Parathyroid adenoma (tissue), 2 donors: Measurements from ENCODE around the gene ST6GALNAC1.

ENCODE experiments used
- H2AFZ ChIP-seq: fragments of 300-600 bp; sonication (generic); one replicate; pipeline ENCODE4 v1.7.0; 2017; ENCODE audit warnings: antibody characterized with exemption, mild to moderate bottlenecking
- H3K27ac ChIP-seq: fragments of 300-600 bp; sonication (generic); one replicate; pipeline ENCODE4 v1.7.0; 2017
- H3K27me3 ChIP-seq: fragments of 300-600 bp; sonication (generic); one replicate; pipeline ENCODE4 v1.7.0; 2017; ENCODE audit warnings: low read length; ENCODE audit not compliant: control insufficient read depth, insufficient read depth
- H3K36me3 ChIP-seq: fragments of 300-600 bp; sonication (generic); one replicate; pipeline ENCODE4 v1.7.0; 2017; ENCODE audit warnings: low read length; ENCODE audit not compliant: control insufficient read depth, insufficient read depth
- H3K4me1 ChIP-seq: fragments of 300-600 bp; sonication (generic); one replicate; pipeline ENCODE4 v1.7.0; 2017; ENCODE audit warnings: control low read depth
- H3K4me2 ChIP-seq: fragments of 300-600 bp; sonication (generic); one replicate; pipeline ENCODE4 v1.7.0; 2017; ENCODE audit warnings: low read length
- H3K4me3 ChIP-seq: fragments of 300-600 bp; sonication (generic); one replicate; pipeline ENCODE4 v1.7.0; 2017; ENCODE audit warnings: low read depth, low read length
- H3K79me2 ChIP-seq: fragments of 300-600 bp; sonication (generic); one replicate; pipeline ENCODE4 v1.7.0; 2017; ENCODE audit warnings: control low read depth
- H3K9ac ChIP-seq: fragments of 300-600 bp; sonication (generic); one replicate; pipeline ENCODE4 v1.7.0; 2017; ENCODE audit warnings: mild to moderate bottlenecking
- H3K9me3 ChIP-seq: fragments of 300-600 bp; sonication (generic); one replicate; pipeline ENCODE4 v1.7.0; 2017; ENCODE audit warnings: low read length; ENCODE audit not compliant: control insufficient read depth
- TF ChIP-seq, protein P1 (sequence below): fragments of 300-600 bp; sonication (generic); IDR thresholded peaks from one replicate; pipeline ENCODE4 v1.7.0; 2017; ENCODE audit warnings: antibody characterized with exemption, mild to moderate bottlenecking
- donor health status: primary hyperparathyroidism.

ST6GALNAC1 gene

DNA sequence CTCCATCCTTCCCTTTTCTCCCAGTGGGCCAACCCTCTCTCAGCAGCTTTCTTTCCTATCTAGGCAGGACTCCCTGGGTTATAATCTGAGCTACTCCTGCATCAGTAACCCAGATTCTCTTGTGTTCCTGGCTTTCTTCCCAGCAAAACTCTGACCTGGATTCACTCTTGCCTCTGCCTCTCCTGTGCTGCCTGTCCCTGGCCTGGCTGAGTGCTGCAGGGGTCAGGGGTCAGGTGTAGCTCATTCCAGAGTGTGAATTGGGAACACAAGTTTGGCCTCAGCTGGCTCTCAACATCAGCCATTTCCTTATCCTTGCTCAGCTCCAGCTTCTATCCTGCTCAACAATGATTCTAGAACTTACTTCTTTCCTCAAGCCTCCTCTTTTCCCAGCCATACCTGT, 55.4 kb downstream of the ST6GALNAC1 start:
- Histone ChIP-seq H3K36me3 (no peaks in the 10 kb centered on the region), H3K4me1 (no peaks in the 10 kb centered on the region), H3K27ac (no peak overlapping the region), H3K4me2 (no peak overlapping the region), H3K27me3 (no peaks in the 10 kb centered on the region), H2AFZ (no peak overlapping the region), H3K9me3 (no peaks in the 10 kb centered on the region), H3K4me3 (no peak overlapping the region), H3K9ac (no peak overlapping the region), H3K79me2 (no peaks in the 10 kb centered on the region)
- TF ChIP-seq, protein P1, sequence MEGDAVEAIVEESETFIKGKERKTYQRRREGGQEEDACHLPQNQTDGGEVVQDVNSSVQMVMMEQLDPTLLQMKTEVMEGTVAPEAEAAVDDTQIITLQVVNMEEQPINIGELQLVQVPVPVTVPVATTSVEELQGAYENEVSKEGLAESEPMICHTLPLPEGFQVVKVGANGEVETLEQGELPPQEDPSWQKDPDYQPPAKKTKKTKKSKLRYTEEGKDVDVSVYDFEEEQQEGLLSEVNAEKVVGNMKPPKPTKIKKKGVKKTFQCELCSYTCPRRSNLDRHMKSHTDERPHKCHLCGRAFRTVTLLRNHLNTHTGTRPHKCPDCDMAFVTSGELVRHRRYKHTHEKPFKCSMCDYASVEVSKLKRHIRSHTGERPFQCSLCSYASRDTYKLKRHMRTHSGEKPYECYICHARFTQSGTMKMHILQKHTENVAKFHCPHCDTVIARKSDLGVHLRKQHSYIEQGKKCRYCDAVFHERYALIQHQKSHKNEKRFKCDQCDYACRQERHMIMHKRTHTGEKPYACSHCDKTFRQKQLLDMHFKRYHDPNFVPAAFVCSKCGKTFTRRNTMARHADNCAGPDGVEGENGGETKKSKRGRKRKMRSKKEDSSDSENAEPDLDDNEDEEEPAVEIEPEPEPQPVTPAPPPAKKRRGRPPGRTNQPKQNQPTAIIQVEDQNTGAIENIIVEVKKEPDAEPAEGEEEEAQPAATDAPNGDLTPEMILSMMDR, result no peak

DNA sequence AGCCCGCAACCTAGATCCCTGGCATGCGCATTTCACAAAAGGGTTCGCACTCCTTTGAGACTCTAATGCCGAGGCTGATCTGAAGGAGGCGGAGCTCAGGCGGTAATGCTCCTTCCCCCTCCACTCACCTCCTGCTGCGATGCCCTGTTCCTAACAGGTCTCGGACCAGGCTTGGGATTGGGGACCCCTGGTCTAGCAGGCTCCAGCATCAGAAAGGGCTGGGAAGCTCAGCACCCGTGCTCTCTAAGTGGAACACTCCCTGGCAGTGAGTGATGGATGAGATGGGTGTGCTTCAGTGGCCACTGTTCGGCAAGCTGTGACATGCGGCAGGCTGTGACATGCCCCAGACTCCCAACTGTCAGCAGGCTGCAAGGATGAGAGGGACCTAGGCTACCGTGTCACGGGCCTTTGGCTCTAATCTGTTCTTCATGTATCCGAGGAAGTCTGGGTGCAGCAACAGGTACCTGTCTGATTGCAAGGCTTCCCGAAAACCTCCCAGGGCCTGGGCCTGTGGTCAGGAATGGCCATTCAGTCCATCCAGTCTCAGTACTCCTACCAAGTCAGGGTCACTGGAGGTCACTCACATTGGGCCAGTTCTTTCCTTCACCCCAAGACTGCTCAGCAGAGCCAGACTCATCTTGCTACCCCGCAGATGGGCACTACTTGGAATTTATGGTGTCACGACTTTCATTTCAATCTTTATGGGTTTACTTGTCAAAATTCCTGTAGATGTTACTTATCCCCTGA, 56.6 kb downstream of the ST6GALNAC1 start:
- no peaks in the 10 kb centered on the region for H3K4me1 ChIP-seq
- no peaks in the 10 kb centered on the region for H3K36me3 ChIP-seq
- no peaks in the 10 kb centered on the region for H3K9me3 ChIP-seq
- H3K9ac ChIP-seq, result no peak overlapping the region
- H2AFZ ChIP-seq, result no peak overlapping the region
- no peaks in the 10 kb centered on the region for H3K27me3 ChIP-seq
- H3K4me3 ChIP-seq, result no peak overlapping the region
- no peak overlapping the region for H3K27ac ChIP-seq
- H3K79me2 ChIP-seq, result no peaks in the 10 kb centered on the region
- no peak overlapping the region for H3K4me2 ChIP-seq
- TF ChIP-seq, protein P1, result no peak

GRCh38 chr17:76585649-76586593, 57.6 kb downstream of the ST6GALNAC1 start, which contains the start of gene ST6GALNAC2:
TSS of gene ST6GALNAC2 (minus strand) at chr17:76585860. CDS start at chr17:76585808, 52 bp downstream.
- Histone ChIP-seq H3K36me3 (no peaks in the 10 kb centered on the region), H3K4me1 (no peaks in the 10 kb centered on the region), H3K4me2 (peak within 1 kb of the TSS; percentile 95), H3K79me2 (no peaks in the 10 kb centered on the region), H3K4me3 (peak within 1 kb of the TSS; percentile 63), H3K9me3 (no peaks in the 10 kb centered on the region), H3K27me3 (no peaks in the 10 kb centered on the region), H3K27ac (no peak within 1 kb of the TSS), H3K9ac (no peak within 1 kb of the TSS), H2AFZ (peak within 1 kb of the TSS; percentile 68)
- TF ChIP-seq, protein P1, result no peak

DNA sequence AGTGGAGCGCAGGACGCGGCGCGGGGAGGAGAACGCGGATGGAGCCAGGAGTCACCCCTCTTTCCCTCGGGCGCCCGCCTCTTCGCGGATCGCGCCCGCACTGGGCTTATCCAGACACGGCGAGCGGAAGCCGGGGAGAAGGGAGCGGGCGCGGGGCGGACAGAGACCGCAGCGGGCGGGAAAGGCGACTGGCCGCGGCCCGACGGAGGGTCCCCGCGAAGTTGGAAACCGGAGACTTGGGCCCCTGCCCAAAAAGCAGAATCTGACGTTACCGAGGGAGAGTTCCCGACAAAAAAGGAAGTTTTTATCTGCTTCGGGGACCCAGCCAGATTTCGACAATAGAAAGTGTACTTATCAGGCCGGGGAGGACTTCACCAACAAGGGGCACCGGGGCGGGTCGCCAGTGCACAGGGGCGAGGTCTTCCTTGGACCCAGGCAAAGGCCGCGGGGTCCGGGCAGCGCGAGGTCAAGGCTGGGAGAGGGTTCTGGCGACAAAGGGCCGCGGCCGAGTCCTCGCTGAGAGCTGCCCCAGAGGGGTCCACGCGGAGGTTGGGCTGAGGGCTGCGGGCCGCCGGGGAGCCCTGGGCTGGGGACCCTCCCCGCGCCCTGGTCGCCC, 58.4 kb downstream of the ST6GALNAC1 start:
- Histone ChIP-seq H3K27me3 (no peaks in the 10 kb centered on the region), H3K9ac (no peak overlapping the region), H2AFZ (peak overlapping the region; percentile 68), H3K27ac (no peak overlapping the region), H3K36me3 (no peaks in the 10 kb centered on the region), H3K4me3 (peak overlapping the region; percentile 63), H3K9me3 (no peaks in the 10 kb centered on the region), H3K79me2 (no peaks in the 10 kb centered on the region), H3K4me1 (no peaks in the 10 kb centered on the region), H3K4me2 (peak overlapping the region; percentile 95)
- TF ChIP-seq, protein P1, result no peak
